ENCODE data around the gene CAPZB. TPM values are rescaled to one million over a fixed set of nuclear protein-coding genes. Genes with fewer than 3 reads are reported as not detected.
A peak's percentile ranks its signal among the peaks of the same experiment; 100 is the strongest.

The CAPZB gene
- total RNA-seq, 1 experiment from 2014 or later, result 491 TPM

GRCh38 chr1:19347533-19348172 lies 137.7 kb downstream of the CAPZB start:
- Histone ChIP-seq H3K36me3 (ENCODE audit: control insufficient read depth, insufficient read depth, low read length) (no peaks in the 10 kb centered on the region), H3K4me1 (ENCODE audit: control insufficient read depth, insufficient read depth, low read length) (0 out of 2 replicates have a peak, but pooled peaks cover 3% of the 10 kb centered on the region), H3K4me3 (ENCODE audit: low read depth in 2 of 2, low read length in 2 of 2) (no peak overlapping the region), H3K27me3 (ENCODE audit: control insufficient read depth, insufficient read depth, low read length) (no peaks in the 10 kb centered on the region), H3K27ac (ENCODE audit: low read length) (no peak overlapping the region), H3K9me3 (ENCODE audit: control insufficient read depth, insufficient read depth, low read depth, low read length) (no peaks in the 10 kb centered on the region)
- ChIA-PET CTCF (no interaction called here), POLR2A (no interaction called here)
- no TSS peak for BruUV-seq (replicated peaks)
- TF ChIP-seq POLR2AphosphoS5 (IDR thresholded peaks at IDR 0.05; ENCODE audit: low read depth, low read length), result no peak
- TF ChIP-seq, protein P1, sequence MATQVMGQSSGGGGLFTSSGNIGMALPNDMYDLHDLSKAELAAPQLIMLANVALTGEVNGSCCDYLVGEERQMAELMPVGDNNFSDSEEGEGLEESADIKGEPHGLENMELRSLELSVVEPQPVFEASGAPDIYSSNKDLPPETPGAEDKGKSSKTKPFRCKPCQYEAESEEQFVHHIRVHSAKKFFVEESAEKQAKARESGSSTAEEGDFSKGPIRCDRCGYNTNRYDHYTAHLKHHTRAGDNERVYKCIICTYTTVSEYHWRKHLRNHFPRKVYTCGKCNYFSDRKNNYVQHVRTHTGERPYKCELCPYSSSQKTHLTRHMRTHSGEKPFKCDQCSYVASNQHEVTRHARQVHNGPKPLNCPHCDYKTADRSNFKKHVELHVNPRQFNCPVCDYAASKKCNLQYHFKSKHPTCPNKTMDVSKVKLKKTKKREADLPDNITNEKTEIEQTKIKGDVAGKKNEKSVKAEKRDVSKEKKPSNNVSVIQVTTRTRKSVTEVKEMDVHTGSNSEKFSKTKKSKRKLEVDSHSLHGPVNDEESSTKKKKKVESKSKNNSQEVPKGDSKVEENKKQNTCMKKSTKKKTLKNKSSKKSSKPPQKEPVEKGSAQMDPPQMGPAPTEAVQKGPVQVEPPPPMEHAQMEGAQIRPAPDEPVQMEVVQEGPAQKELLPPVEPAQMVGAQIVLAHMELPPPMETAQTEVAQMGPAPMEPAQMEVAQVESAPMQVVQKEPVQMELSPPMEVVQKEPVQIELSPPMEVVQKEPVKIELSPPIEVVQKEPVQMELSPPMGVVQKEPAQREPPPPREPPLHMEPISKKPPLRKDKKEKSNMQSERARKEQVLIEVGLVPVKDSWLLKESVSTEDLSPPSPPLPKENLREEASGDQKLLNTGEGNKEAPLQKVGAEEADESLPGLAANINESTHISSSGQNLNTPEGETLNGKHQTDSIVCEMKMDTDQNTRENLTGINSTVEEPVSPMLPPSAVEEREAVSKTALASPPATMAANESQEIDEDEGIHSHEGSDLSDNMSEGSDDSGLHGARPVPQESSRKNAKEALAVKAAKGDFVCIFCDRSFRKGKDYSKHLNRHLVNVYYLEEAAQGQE (IDR thresholded peaks at IDR 0.05; ENCODE audit: insufficient read depth in 1 of 2, low read depth in 2 of 2, low read length in 1 of 2), result no peak
- TF ChIP-seq SIN3A (IDR thresholded peaks at IDR 0.05; ENCODE audit: borderline replicate concordance, insufficient read depth, low read depth, low read length), result no peak
- TF ChIP-seq TCF7L2 (IDR thresholded peaks at IDR 0.05; ENCODE audit: low read depth, low read length), result no peak
- TF ChIP-seq CTCF (IDR thresholded peaks at IDR 0.05), result no peak
- DNase-seq (ENCODE audit: low read depth, low spot score) (no peak), ATAC-seq (no peak)
- in situ Hi-C loops (cut with HindIII; ENCODE audit: low pct_unique_long_range_greater_than_20kb, low sequenced_read_pairs), result no loop called here
- intact Hi-C loops (cut with micrococcal nuclease; ENCODE audit: unreplicated experiment), result no loop called here

DNA sequence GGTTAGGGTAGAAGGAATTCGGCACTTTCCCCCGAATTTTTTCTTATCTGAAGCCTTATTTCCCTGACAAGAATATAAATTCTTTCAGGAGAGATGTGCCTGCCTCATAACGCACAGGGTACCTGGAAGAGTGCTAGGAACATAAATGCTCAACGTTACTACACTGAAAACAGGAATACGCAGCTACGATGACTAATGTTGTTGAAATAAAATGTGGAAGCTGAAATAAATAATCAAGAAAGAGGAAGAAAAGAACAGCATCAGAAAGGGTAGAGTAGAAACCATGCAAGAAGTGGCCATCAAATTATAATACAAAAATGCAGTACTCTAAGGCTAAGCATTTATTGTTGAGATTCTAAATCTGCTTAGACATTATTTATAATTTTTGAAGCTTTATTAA lies 139.3 kb downstream of the CAPZB start:
- in situ Hi-C loops (cut with HindIII; ENCODE audit: low pct_unique_long_range_greater_than_20kb, low sequenced_read_pairs) (no loop called here), intact Hi-C loops (cut with micrococcal nuclease; ENCODE audit: unreplicated experiment) (no loop called here)
- ATAC-seq, result no peak
- DNase-seq (ENCODE audit: low read depth, low spot score), result no peak
- ChIA-PET POLR2A (no interaction called here), CTCF (interaction anchor here (0.7 kb wide), 2 partner anchors 103 to 305 kb away, joined by 4 to 7 read pairs; no protein-coding TSS in a partner anchor)
- no peak for TF ChIP-seq POLR2AphosphoS5 (IDR thresholded peaks at IDR 0.05; ENCODE audit: low read depth, low read length)
- TF ChIP-seq TCF7L2 (IDR thresholded peaks at IDR 0.05; ENCODE audit: low read depth, low read length), result no peak
- TF ChIP-seq, protein P1 (IDR thresholded peaks at IDR 0.05; ENCODE audit: insufficient read depth in 1 of 2, low read depth in 2 of 2, low read length in 1 of 2), result no peak
- TF ChIP-seq SIN3A (IDR thresholded peaks at IDR 0.05; ENCODE audit: borderline replicate concordance, insufficient read depth, low read depth, low read length), result no peak
- no peak for TF ChIP-seq CTCF (IDR thresholded peaks at IDR 0.05)
- peak overlapping the region; percentile 17; the same call in 1 of the 2 replicates for H3K27ac ChIP-seq (ENCODE audit: low read length)
- H3K4me3 ChIP-seq (ENCODE audit: low read depth in 2 of 2, low read length in 2 of 2), result no peak overlapping the region
- TSS peak; percentile 28 for BruUV-seq (replicated peaks)
- 0 out of 2 replicates have a peak, but pooled peaks cover 3% of the 10 kb centered on the region for H3K4me1 ChIP-seq (ENCODE audit: control insufficient read depth, insufficient read depth, low read length)
- no peaks in the 10 kb centered on the region for H3K9me3 ChIP-seq (ENCODE audit: control insufficient read depth, insufficient read depth, low read depth, low read length)
- peaks cover under 1% of the 10 kb centered on the region; the same call in 1 of the 2 replicates for H3K36me3 ChIP-seq (ENCODE audit: control insufficient read depth, insufficient read depth, low read length)
- no peaks in the 10 kb centered on the region for H3K27me3 ChIP-seq (ENCODE audit: control insufficient read depth, insufficient read depth, low read length)
